ENCODE data around the gene CYP2W1.

The CYP2W1 gene

GRCh38 chr7:979151-979550 lies 3.8 kb upstream of the CYP2W1 start:
- Histone ChIP-seq H3F3A (ENCODE audit: insufficient read depth, low read length) (peaks cover 5% of the 10 kb centered on the region; the same call in 1 of the 2 replicates), H2AFZ (ENCODE audit: low read length) (no peak overlapping the region), H3K4me2 (ENCODE audit: low read depth, low read length) (no peak overlapping the region), H3K4me3 (ENCODE audit: low read length) (no peak overlapping the region), H3K27ac (ENCODE audit: low read length) (no peak overlapping the region), H3K4me1 (ENCODE audit: low read length) (no peaks in the 10 kb centered on the region), H4K20me1 (ENCODE audit: insufficient read depth, low read length) (peaks cover 2% of the 10 kb centered on the region; the same call in 1 of the 2 replicates), H3K79me2 (ENCODE audit: low read length) (peaks cover 12% of the 10 kb centered on the region), H3K9me3 (replicated peaks; ENCODE audit: insufficient read depth, low read length) (no peaks in the 10 kb centered on the region), H3K9ac (ENCODE audit: low read length) (no peak overlapping the region), H3K36me3 (replicated peaks; ENCODE audit: insufficient read depth, low read length) (no peaks in the 10 kb centered on the region), H3K27me3 (replicated peaks; ENCODE audit: insufficient read depth, low read length) (peaks cover 60% of the 10 kb centered on the region), H3K9me2 (replicated peaks; ENCODE audit: insufficient read depth, low read length) (no peaks in the 10 kb centered on the region)
- DNase-seq: no peak
- TF ChIP-seq, protein P1, sequence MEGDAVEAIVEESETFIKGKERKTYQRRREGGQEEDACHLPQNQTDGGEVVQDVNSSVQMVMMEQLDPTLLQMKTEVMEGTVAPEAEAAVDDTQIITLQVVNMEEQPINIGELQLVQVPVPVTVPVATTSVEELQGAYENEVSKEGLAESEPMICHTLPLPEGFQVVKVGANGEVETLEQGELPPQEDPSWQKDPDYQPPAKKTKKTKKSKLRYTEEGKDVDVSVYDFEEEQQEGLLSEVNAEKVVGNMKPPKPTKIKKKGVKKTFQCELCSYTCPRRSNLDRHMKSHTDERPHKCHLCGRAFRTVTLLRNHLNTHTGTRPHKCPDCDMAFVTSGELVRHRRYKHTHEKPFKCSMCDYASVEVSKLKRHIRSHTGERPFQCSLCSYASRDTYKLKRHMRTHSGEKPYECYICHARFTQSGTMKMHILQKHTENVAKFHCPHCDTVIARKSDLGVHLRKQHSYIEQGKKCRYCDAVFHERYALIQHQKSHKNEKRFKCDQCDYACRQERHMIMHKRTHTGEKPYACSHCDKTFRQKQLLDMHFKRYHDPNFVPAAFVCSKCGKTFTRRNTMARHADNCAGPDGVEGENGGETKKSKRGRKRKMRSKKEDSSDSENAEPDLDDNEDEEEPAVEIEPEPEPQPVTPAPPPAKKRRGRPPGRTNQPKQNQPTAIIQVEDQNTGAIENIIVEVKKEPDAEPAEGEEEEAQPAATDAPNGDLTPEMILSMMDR (IDR thresholded peaks at IDR 0.05; ENCODE audit: low read length): no peak
- no peak for TF ChIP-seq EZH2 (optimal IDR thresholded peaks at IDR 0.05; ENCODE audit: low read depth, low read length)
- TF ChIP-seq EZH2phosphoT487 (IDR thresholded peaks at IDR 0.05; ENCODE audit: low read length): no peak

GRCh38 chr7:979886-980571 lies 3.0 kb upstream of the CYP2W1 start:
- peaks cover 3% of the 10 kb centered on the region for H3K79me2 ChIP-seq (ENCODE audit: low read length)
- no peak for DNase-seq
- H3K36me3 ChIP-seq (replicated peaks; ENCODE audit: insufficient read depth, low read length): no peaks in the 10 kb centered on the region
- no peak for TF ChIP-seq EZH2phosphoT487 (IDR thresholded peaks at IDR 0.05; ENCODE audit: low read length)
- TF ChIP-seq, protein P1 (IDR thresholded peaks at IDR 0.05; ENCODE audit: low read length): no peak
- TF ChIP-seq EZH2 (optimal IDR thresholded peaks at IDR 0.05; ENCODE audit: low read depth, low read length): no peak
- 0 out of 2 replicates have a peak, but pooled peaks cover under 1% of the 10 kb centered on the region for H3F3A ChIP-seq (ENCODE audit: insufficient read depth, low read length)
- peaks cover 69% of the 10 kb centered on the region for H3K27me3 ChIP-seq (replicated peaks; ENCODE audit: insufficient read depth, low read length)
- no peaks in the 10 kb centered on the region for H3K9me3 ChIP-seq (replicated peaks; ENCODE audit: insufficient read depth, low read length)
- H3K4me2 ChIP-seq (ENCODE audit: low read depth, low read length): no peak overlapping the region
- H3K9ac ChIP-seq (ENCODE audit: low read length): no peak overlapping the region
- no peak overlapping the region for H2AFZ ChIP-seq (ENCODE audit: low read length)
- H3K27ac ChIP-seq (ENCODE audit: low read length): no peak overlapping the region
- H4K20me1 ChIP-seq (ENCODE audit: insufficient read depth, low read length): no peaks in the 10 kb centered on the region
- H3K9me2 ChIP-seq (replicated peaks; ENCODE audit: insufficient read depth, low read length): no peaks in the 10 kb centered on the region
- no peak overlapping the region for H3K4me3 ChIP-seq (ENCODE audit: low read length)
- H3K4me1 ChIP-seq (ENCODE audit: low read length): no peaks in the 10 kb centered on the region

DNA sequence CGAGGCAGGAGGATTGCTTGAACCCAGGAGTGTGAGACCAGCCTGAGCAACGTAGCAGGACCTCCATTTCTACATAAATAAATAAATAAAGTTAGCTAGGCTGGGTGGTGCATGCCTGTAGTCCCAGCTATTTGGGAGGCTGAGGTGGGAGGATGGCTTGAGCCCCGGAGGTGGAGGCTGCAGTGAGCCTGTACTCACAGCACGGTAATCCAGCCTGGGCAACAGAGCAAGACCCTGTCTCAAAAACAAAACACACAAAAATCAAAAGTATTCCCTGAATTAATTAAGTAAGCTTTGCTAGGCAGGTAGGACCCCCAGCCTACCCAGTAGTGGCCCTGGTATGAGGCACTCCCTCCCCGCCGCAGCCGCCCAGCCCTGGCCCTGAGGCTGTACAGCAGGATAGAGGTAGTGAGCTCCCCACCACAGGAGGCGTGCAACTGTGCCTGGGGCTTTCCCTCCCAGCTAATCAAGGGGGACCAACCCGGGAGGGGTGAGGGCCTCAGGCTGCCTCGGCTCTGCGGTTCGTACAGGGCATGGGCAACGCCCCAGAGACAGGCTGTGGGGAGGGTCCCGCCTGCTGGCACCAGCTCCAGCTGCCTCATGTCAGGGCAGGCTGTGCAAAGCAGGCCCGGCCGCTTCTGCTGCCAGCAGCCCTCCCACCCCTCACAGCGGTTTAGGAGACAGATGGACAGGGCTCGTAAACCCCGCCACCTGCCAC lies 1.0 kb upstream of the CYP2W1 start:
- DNase-seq: no peak
- no peaks in the 10 kb centered on the region for H3K9me3 ChIP-seq (replicated peaks; ENCODE audit: insufficient read depth, low read length)
- no peak overlapping the region for H3K9ac ChIP-seq (ENCODE audit: low read length)
- no peak overlapping the region for H3K27ac ChIP-seq (ENCODE audit: low read length)
- no peaks in the 10 kb centered on the region for H4K20me1 ChIP-seq (ENCODE audit: insufficient read depth, low read length)
- H3K4me3 ChIP-seq (ENCODE audit: low read length): no peak overlapping the region
- no peak for TF ChIP-seq EZH2phosphoT487 (IDR thresholded peaks at IDR 0.05; ENCODE audit: low read length)
- no peak for TF ChIP-seq EZH2 (optimal IDR thresholded peaks at IDR 0.05; ENCODE audit: low read depth, low read length)
- TF ChIP-seq, protein P1 (IDR thresholded peaks at IDR 0.05; ENCODE audit: low read length): no peak
- H3K27me3 ChIP-seq (replicated peaks; ENCODE audit: insufficient read depth, low read length): peaks cover 87% of the 10 kb centered on the region
- H3K79me2 ChIP-seq (ENCODE audit: low read length): no peaks in the 10 kb centered on the region
- no peaks in the 10 kb centered on the region for H3K4me1 ChIP-seq (ENCODE audit: low read length)
- no peak overlapping the region for H2AFZ ChIP-seq (ENCODE audit: low read length)
- H3F3A ChIP-seq (ENCODE audit: insufficient read depth, low read length): no peaks in the 10 kb centered on the region
- H3K4me2 ChIP-seq (ENCODE audit: low read depth, low read length): no peak overlapping the region
- H3K36me3 ChIP-seq (replicated peaks; ENCODE audit: insufficient read depth, low read length): no peaks in the 10 kb centered on the region
- no peaks in the 10 kb centered on the region for H3K9me2 ChIP-seq (replicated peaks; ENCODE audit: insufficient read depth, low read length)
